MM.1S (cell line): Measurements from ENCODE around the gene CRIP3.
"Not testable (repeated sequence)": the region's sequence is repeated elsewhere in the genome, so short reads cannot be mapped to it uniquely, and the experiment has no call there.

ENCODE experiments used
- DNase-seq: peaks from one replicate; pipeline ENCODE4 v3.0.0-alpha.2; 2015
- H2AFZ ChIP-seq: fragments of 300-600 bp; sonication (generic); 2 replicates; pipeline ENCODE4 v1.6.0; 2016; ENCODE audit warnings: antibody characterized with exemption, low read length
- H3F3A ChIP-seq: fragments of 300-600 bp; sonication (generic); 2 replicates; pipeline ENCODE4 v1.6.1; 2016; ENCODE audit warnings: mild to moderate bottlenecking, antibody characterized with exemption, low read length, moderate library complexity, mixed read lengths; ENCODE audit not compliant: insufficient read depth
- H3K27ac ChIP-seq: fragments of 300-600 bp; sonication (generic); 2 replicates; pipeline ENCODE4 v1.5.1; 2016; ENCODE audit warnings: mild to moderate bottlenecking, low read length
- H3K27me3 ChIP-seq: fragments of 300-600 bp; sonication (generic); replicated peaks from 2 replicates; pipeline ENCODE4 v1.6.0; 2016; ENCODE audit warnings: low read length; ENCODE audit not compliant: insufficient read depth
- H3K36me3 ChIP-seq: fragments of 300-600 bp; sonication (generic); replicated peaks from 2 replicates; pipeline ENCODE4 v1.6.1; 2016; ENCODE audit warnings: mild to moderate bottlenecking, low read length, mixed read lengths; ENCODE audit not compliant: insufficient read depth
- H3K4me1 ChIP-seq: fragments of 300-600 bp; sonication (generic); 2 replicates; pipeline ENCODE4 v1.6.1; 2016; ENCODE audit warnings: low read length, mixed read lengths
- H3K4me2 ChIP-seq: fragments of 300-600 bp; sonication (generic); 2 replicates; pipeline ENCODE4 v1.6.0; 2016; ENCODE audit warnings: low read depth, low read length
- H3K4me3 ChIP-seq: fragments of 300-600 bp; sonication (generic); 2 replicates; pipeline ENCODE4 v1.5.1; 2016; ENCODE audit warnings: low read length, mixed read lengths
- H3K79me2 ChIP-seq: fragments of 300-600 bp; sonication (generic); 2 replicates; pipeline ENCODE4 v1.6.1; 2016; ENCODE audit warnings: mixed run types, low read length, mixed read lengths
- H3K9ac ChIP-seq: fragments of 300-600 bp; sonication (generic); 2 replicates; pipeline ENCODE4 v1.6.1; 2016; ENCODE audit warnings: low read length, mixed read lengths
- H3K9me2 ChIP-seq: fragments of 300-600 bp; sonication (generic); replicated peaks from 2 replicates; pipeline ENCODE4 v1.6.1; 2016; ENCODE audit warnings: mild to moderate bottlenecking, low read length, mixed read lengths; ENCODE audit not compliant: insufficient read depth
- H3K9me3 ChIP-seq: fragments of 300-600 bp; sonication (generic); replicated peaks from 2 replicates; pipeline ENCODE4 v1.6.1; 2016; ENCODE audit warnings: mild to moderate bottlenecking, low read length, mixed read lengths; ENCODE audit not compliant: insufficient read depth
- H4K20me1 ChIP-seq: fragments of 300-600 bp; sonication (generic); 2 replicates; pipeline ENCODE4 v1.6.1; 2016; ENCODE audit warnings: mild to moderate bottlenecking, low read length, moderate library complexity, mixed read lengths; ENCODE audit not compliant: insufficient read depth
- EZH2 ChIP-seq: fragments of 300-600 bp; sonication (generic); optimal IDR thresholded peaks from 2 replicates; pipeline ENCODE3; 2017; ENCODE audit warnings: low read depth, mild to moderate bottlenecking, antibody characterized with exemption, low read length, mixed read lengths
- EZH2phosphoT487 ChIP-seq: fragments of 300-600 bp; sonication (generic); IDR thresholded peaks from 2 replicates; pipeline ENCODE4 v1.6.1; 2018; ENCODE audit warnings: antibody characterized with exemption, low read length
- TF ChIP-seq, protein P1 (sequence below): fragments of 300-600 bp; sonication (generic); IDR thresholded peaks from 2 replicates; pipeline ENCODE4 v1.5.1; 2016; ENCODE audit warnings: antibody characterized with exemption, low read length, mixed read lengths

The CRIP3 gene

GRCh38 chr6:43308101-43308989, at the start of gene CRIP3:
Gene CRIP3 (minus strand): TSS chr6:43308826. CDS start chr6:43308792, 34 bp downstream.
- Histone ChIP-seq H3K36me3 (no peaks in the 10 kb centered on the region), H2AFZ (peak within 1 kb of the TSS; percentile 59), H3K9me3 (no peaks in the 10 kb centered on the region), H3K79me2 (no peaks in the 10 kb centered on the region), H3K9ac (no peak within 1 kb of the TSS), H3K27me3 (no peaks in the 10 kb centered on the region), H3K4me3 (peak within 1 kb of the TSS; percentile 49), H3K27ac (no peak within 1 kb of the TSS), H4K20me1 (no peaks in the 10 kb centered on the region), H3F3A (no peaks in the 10 kb centered on the region), H3K4me1 (no peaks in the 10 kb centered on the region), H3K9me2 (no peaks in the 10 kb centered on the region), H3K4me2 (peak within 1 kb of the TSS; percentile 68)
- TF ChIP-seq, protein P1, sequence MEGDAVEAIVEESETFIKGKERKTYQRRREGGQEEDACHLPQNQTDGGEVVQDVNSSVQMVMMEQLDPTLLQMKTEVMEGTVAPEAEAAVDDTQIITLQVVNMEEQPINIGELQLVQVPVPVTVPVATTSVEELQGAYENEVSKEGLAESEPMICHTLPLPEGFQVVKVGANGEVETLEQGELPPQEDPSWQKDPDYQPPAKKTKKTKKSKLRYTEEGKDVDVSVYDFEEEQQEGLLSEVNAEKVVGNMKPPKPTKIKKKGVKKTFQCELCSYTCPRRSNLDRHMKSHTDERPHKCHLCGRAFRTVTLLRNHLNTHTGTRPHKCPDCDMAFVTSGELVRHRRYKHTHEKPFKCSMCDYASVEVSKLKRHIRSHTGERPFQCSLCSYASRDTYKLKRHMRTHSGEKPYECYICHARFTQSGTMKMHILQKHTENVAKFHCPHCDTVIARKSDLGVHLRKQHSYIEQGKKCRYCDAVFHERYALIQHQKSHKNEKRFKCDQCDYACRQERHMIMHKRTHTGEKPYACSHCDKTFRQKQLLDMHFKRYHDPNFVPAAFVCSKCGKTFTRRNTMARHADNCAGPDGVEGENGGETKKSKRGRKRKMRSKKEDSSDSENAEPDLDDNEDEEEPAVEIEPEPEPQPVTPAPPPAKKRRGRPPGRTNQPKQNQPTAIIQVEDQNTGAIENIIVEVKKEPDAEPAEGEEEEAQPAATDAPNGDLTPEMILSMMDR, result peak; percentile 51
- no peak for TF ChIP-seq EZH2phosphoT487
- DNase-seq, result peak; percentile 39

GRCh38 chr6:43355862-43356590, 47.4 kb upstream of the CRIP3 start:
- H3K36me3 ChIP-seq, result no peaks in the 10 kb centered on the region
- H3K9me2 ChIP-seq, result no peaks in the 10 kb centered on the region
- H4K20me1 ChIP-seq, result no peaks in the 10 kb centered on the region
- no peaks in the 10 kb centered on the region for H3K79me2 ChIP-seq
- H3K27ac ChIP-seq, result no peak overlapping the region
- H3K4me1 ChIP-seq, result no peaks in the 10 kb centered on the region
- no peaks in the 10 kb centered on the region for H3K27me3 ChIP-seq
- H3K9me3 ChIP-seq, result no peaks in the 10 kb centered on the region
- no peak overlapping the region for H2AFZ ChIP-seq
- H3K9ac ChIP-seq, result no peak overlapping the region
- no peaks in the 10 kb centered on the region for H3F3A ChIP-seq
- DNase-seq, result no peak
- no peak for TF ChIP-seq EZH2
- no peak for TF ChIP-seq EZH2phosphoT487
- TF ChIP-seq, protein P1, result peak; percentile 23; the same call in 1 of the 2 replicates
- H3K4me2 ChIP-seq, result no peak overlapping the region
- H3K4me3 ChIP-seq, result no peak overlapping the region

DNA sequence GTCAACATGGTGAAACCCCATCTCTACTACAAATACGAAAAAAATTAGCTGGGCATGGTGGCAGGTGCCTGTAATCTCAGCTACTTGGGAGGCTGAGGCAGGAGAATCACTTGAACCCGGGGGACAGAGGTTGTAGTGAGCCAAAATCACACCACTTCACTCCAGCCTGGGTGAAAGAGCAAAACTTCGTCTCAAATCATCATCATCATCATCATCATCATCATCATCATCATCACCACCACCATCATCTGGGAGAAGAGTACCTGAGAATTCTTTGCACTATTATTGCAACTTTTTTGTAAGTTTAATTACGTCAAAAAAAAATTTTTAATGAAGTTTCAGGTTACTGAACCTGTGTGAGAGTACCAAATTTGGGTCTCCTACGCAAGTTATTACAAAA, 43.3 kb upstream of the CRIP3 start:
- not testable (repeated sequence) for H3K4me3 ChIP-seq, H3F3A ChIP-seq, DNase-seq, H3K4me2 ChIP-seq, H3K4me1 ChIP-seq, H3K27me3 ChIP-seq, H3K27ac ChIP-seq, H2AFZ ChIP-seq, H3K36me3 ChIP-seq, H3K79me2 ChIP-seq, H3K9me2 ChIP-seq, H3K9me3 ChIP-seq, H4K20me1 ChIP-seq, H3K9ac ChIP-seq
